ENCODE data around the gene DLX3.

DLX3 gene

DNA sequence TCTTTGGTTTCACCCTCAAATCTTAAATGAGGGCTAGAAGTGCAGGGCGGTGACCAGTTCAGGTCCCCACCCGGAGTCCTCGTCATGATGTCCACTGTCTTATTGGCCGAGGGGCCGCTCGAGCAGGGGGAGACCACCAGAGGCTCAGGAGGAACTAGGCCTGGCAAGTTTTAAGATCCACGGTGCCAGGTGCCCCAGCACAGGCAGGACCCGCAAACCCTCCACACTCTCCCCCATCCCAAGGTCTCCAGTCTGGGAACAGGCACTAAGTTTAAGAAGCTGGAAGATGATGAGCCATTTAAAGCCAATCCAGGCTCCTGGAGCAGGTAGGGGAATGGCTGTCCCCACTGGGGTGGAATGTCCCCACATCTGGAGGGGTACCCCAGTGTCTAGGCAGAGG lies 4.1 kb downstream of the DLX3 start:
- no peak for DNase-seq

DNA sequence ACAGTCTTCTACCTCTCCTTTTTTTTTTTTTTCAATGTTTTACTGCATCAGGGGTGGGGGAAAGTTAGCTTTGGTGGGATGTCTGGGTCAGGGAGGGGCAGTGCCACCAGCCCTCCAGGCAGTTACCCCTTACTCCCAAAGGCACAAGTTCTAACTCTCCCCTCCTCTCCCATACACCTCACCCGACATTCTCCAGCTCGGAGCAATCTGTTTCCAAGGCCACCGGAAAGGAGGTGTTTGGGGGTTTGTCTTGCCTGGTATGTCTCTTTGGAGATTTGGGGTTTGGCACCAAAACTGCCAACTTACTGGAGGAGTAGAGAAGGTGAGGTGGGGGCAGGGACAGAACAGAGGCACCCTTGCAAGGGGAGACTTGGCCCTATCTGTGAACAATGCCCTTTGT lies 4.7 kb downstream of the DLX3 start:
- no peak for DNase-seq

DNA sequence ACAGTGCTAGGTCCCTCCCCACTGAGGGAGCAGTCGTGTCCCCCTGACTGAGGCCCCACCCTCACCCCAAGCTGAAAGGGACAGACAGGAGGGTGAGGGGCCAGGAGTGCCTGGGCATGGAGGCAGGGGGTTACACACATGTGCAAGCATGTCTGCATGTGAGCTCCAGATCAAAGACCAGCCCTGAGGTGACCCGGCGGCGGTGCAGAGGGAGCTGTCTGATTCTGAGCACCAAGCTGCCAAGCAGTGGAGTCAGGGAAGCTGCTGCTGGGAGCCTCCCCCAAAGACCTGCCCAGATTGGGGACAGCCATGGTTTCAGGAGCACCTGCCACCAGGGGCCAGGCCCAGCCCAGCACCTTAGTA lies 5.5 kb downstream of the DLX3 start:
- no peak for DNase-seq

DNA sequence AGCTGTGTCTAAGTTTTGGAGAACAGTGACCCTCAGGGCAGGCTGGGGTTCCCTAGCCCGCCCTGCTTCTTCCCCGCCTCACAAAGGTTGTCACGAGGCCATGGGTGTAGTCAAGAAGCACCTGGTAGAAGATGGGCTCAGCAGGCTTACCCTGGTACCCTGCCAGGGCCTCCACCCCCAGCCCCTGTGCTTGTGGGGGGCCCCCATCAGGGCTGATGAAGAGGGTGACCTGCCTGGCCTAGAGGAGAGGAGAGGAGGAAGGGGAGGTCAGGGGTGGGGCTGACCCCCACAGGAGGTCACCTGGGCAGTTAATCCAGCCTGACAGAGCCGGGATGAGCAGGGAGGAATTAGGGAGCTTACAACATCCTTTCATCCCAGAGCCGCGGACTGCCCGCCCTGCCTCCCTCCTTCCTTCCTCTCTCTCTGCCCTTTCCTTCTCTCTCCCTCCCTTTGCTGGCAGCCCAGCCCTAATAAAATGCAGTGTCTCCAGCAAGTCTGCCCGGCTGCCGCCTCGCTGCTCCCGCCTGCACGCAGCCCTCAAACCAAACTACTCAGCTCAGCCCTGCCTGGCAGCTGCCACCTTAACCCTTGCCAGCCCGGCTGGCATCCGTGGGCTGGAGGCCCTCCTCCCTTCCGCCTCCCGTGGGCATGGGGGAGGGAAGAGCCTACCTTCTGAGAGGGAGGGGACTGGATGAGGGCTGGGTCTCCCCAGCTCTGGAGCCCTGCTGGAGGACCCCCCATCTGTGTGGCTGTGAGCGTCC lies 7.2 kb downstream of the DLX3 start:
- DNase-seq = no peak

DNA sequence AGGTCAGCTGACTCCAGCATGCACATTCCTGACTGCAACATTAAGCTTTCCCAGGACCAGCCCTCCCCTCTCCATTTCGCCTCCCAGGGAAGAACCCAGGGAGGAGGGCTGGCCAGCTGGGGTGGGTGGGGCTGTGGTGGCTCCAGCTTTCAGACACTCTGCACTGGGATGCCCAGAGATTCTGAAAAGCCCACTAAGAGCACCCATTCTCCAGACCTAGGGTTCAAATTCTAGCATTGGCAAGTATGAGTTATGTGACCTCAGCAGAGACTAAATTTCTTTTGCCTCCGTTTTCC lies 7.8 kb downstream of the DLX3 start:
- no peak for DNase-seq

DNA sequence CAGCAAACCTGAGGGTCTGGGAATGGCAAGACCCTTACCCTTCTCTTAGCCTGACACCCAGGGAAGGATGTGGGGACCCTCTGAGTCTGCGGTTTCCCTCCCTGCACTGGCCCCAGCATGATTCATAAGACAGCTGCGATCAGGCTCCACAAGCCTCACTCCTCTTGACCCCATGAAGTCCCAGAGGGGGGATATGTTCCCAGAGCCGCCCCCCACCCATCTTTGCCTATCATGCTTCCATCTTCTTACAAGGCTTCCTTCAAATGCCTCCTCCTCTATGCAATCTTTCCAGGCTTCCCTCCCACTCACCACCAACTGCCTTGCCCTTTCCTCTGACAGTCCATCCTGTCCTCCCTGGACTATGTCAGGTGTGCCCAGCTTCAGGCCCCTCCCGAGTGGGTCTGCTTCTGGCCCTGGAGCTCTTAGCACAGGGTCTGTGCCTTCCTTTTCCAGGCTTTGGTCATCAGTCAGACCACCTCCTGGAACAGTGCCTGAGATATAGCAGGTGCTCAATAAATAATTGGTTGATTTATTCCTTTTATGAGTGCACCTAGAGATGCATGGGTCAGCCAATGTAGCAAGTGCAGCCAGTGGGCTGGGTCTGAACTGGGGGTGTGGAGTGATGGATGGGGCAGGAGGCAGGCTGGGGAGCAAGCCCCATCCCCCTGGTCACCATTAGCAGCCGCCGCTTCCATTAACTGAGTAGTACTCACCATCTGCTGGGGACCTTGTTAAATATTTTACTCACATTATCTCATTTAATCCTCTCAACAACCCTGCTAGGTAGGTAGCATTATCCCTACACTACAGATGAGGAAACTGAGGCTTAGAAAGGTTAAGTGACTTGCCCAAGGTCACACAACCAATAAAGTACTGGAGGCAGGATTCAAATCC lies 8.4 kb downstream of the DLX3 start:
- DNase-seq = no peak

DNA sequence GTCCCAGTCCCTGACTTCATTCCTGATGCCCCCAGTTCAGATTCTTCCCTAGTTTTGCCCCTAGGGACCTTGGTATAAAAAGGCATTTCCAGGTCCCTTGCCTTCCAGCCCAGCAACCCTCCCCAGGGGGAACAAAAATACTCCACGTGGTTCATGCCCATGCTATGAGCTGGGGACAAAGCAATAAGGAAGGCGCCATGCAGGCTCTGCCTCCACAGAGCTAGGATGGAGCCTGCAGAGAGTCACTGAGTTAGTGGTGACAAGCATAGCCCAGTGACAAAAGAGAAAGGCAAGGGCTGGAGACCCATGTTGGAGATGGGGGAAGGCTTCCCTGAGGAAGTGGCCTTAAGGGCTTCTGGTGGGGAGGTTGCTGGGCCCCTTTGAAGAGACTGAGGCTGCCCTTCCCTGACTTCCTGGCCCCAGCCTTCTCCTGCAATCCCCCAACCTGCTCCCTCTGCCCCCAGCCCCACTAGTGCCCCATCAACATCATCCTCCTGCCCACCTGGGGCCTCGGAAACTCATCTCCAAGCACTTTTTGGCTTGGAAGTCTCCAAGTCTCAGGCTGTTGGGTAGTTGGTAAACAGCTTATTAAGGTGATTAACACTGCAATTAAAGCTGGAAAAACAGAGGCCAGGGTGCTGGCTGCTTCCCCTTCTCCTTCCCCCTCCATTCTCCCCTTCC lies 9.6 kb downstream of the DLX3 start:
- no peak for DNase-seq

DNA sequence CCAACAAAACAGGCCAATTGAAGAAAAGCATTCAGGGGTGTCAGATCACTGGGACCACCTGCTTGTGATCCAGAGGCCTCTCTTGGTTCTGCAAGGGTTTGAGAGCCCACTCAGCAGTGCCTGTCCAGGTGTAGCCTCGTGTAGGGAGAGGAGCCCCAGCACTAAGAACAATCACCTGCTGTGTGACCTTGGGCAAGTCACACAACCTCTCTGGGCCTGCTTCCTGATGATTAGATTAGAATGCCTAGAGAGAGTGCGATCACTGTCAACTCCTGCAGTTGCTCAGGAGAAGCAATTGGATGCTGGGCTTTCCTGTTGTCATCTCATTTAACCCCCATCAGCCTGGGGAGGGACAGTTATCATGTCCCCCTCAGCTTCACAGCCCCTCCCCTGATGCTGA lies 10.2 kb downstream of the DLX3 start:
- no peak for DNase-seq

DNA sequence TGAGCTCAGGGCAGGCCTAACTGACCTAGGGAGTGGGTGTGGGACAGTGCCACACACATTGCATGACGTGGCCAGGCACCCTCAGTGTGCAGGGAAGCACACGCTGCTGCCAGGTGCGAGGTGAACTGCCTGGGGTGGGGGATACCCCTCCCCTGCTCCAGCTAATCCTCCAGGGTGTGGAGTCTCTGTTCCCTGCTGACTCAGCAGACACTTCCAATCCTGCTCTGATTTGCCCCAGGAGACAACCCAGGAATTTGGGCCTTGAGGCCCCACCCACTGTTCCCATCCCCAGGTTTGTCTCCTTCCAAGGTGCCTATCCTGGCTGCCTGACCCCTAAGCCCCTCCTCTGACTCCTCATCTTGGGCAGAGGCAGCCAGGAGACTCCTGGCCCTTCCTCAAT lies 10.7 kb downstream of the DLX3 start:
- DNase-seq = no peak

DNA sequence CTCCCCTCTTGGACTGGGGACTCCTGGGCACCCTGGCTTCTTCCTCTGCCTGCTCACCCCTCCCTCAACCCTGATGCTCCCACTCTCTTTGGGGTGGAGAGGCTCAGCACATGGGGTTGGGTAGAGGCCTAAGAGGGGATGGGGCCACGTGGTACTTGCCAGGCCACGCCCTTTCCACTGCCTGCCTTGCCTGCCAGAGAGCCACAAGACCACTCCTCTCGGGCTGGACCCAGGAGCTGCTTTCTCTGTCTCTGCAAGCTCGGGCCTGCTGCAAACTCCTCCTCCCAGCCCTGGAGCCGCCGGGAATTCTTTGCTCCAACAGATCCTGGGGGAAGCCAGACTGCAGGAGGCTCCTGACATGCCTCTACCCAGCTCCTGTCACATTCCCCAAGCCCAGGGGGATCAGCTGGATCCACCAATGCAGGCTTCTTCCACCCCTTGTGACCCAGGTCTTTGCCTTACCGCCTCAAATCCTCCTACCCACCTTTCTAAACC lies 14.3 kb downstream of the DLX3 start:
- DNase-seq = no peak

DNA sequence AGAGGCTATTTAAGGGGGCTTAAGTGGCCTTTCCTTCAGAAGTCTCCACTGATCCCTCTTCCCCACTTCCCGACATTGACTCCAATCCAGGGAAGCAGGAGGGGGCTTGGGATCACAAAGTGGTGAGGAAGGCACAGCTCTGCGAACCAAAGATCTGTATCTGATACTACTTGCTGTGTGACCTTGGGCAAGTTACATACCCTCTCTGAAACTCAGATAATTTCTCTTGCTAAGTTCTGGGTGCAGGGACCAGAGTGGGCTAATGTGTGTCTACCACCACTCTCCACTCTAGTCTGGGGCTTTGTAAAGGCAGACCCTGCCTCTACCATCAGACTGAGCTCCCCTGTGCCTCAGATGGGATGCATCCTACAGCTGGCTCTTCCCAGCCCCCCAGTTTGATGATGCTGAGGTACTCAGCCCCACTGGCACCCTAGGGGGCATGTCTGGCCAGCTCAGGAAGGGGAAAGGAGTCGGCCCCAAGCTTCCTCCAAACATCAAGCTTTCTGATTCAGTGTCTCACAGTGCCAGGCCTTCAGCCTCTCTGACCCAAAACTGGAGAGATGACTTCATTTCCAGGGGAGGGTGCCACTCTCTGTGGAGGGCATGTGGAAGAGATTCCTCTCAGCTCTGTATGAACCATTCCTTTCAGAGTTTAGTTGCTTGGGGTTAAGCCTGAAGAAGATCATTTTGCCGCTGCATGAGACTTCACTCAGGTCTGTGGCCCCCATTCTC lies 15.1 kb downstream of the DLX3 start:
- no peak for DNase-seq

DNA sequence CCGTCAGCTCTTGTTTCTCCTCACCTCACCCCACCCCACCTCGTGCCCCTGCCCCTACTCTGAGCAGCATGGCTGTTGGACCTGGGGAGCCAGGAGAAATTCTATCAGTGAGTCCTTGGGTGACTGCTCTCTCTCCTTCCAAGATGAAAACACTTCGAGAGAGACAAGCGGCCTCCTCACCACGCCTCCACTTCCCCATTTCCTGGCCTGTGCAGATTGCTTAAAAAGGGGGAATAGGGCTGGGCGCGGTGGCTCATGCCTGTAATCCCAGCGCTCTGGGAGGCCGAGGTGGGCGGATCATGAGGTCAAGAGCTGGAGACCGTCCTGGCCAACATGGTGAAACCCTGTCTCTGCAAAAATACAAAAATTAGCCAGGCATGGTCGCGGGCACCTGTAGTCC lies 16.5 kb downstream of the DLX3 start:
- no peak for DNase-seq

DNA sequence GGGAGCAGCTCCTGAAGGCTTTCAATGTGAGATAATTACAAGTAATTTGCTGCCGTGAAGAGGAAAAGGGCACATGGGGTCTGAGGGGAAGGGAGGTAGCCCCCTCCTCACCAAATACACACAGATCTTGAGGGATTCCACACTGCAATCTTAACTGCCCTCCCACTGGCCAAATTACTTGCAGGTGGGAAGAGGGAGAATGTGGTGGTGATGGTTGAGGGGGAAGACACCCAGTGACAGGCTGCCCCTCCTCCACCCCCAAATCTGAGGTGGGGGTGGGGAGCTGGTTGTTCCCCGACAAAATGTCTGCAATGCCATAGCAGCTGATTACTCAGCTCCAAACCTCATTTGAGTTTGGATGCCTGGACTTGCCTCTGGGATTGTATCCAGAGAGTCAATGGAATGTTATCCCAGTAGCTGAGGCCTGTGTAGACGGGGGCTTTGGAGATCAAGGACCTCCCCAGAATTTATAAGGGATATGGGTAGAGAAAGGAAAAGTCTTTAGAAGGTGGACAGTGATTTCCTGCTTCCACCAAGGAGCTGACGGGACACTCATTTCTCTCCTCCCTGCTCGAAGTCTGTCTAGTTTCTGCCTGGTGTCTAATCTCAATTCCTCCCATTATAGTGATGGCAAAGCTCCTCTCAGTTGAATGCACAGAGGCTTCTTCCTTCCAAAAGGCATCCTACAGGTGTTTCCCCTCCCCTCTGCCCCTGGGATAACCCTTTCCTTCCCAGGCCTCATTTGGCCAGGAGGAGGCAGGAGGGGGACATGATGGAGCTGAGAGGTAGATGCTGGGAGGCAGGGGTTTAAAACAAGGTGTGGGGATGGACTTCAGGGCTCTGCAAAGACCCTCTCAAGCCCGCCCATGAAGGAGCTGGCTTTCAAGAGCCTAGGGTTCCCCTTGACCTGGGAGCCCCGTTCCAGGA lies 17.3 kb downstream of the DLX3 start:
- DNase-seq = no peak

DNA sequence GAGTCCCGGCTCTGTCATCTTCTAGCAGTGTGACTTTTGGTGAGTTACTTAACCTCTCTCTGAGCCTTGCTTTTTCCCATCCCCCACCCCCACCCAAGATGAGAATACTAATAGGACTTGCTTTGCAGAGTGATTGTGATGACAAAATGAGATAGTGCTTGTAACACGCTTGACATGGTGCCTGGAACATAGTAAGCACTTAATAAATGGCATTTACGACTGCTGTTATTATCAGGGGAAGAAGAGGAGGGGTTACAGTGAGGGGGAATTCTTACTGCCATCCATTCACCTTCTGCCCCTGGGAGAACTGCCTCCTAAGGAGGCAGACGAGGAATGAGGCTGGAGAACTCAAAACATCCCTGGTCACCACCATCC lies 18.2 kb downstream of the DLX3 start:
- DNase-seq = no peak

DNA sequence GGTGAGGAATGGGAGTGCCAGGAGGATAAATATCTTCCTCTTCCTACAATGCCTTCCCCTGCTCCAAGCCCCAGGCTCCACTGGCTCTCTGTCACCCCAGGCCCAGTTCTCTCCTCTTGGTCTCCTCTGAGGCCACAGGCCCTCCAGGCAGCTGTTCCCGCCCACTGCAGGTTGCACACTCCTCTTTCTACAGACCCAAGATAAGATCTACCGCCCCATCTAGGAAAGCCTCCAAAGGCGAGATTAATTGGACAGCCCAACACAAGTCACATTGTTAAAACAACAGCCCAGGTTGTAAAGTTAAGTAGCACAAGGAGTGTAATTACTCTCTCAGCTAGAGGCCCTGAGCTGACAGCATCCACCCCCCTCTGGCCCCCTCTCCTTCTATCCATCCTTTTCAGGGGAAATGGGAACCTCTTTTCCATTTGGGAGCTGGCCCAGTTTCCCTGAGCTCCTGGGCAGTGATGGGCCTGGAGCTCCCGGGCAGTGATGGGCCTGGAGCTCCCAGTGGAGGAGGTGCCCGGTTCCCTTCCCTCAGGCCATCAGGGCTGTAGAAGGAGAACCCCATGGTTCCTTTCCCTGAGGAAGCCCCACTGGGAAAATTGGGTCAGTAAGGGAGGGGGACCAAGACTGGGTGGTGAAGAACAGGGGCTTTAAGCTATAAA lies 18.7 kb downstream of the DLX3 start:
- DNase-seq = no peak

DNA sequence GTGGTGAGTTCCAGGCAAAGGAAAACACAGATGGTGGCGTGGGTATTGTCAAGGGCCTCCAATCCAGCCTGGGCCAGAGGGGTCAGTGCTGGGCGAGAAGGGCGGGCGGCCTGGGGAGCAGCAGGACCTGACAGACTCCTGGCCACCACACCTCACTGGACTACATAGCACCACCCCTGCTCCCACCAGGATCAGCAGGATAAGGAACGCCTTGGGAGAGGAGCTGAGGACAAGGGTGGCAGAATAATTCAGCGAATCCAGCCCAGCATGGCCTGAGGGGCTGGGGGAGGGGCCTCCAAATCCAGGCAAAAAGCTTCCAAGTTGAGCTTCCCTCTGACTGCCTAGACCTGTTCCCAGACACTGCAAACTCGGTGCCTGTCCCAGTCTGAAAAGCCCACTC lies 19.5 kb downstream of the DLX3 start:
- no peak for DNase-seq

DNA sequence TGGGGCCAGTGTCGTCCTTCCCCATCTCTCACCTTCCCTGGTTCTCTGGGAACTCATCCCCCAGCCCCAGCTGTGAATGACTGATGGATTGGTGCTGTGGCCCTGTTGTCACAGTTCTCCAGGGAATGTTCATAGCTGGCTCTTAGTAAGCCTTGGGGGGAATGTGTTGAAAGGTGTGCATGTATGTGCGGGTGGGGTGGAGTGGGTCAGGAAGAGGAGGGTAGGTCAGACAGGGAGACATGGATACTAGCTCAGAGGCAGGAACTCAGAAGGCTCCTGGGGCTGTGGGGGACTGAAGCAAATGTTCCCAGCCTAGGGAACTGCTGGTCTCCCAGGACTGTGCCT lies 21.8 kb downstream of the DLX3 start:
- no peak for DNase-seq

DNA sequence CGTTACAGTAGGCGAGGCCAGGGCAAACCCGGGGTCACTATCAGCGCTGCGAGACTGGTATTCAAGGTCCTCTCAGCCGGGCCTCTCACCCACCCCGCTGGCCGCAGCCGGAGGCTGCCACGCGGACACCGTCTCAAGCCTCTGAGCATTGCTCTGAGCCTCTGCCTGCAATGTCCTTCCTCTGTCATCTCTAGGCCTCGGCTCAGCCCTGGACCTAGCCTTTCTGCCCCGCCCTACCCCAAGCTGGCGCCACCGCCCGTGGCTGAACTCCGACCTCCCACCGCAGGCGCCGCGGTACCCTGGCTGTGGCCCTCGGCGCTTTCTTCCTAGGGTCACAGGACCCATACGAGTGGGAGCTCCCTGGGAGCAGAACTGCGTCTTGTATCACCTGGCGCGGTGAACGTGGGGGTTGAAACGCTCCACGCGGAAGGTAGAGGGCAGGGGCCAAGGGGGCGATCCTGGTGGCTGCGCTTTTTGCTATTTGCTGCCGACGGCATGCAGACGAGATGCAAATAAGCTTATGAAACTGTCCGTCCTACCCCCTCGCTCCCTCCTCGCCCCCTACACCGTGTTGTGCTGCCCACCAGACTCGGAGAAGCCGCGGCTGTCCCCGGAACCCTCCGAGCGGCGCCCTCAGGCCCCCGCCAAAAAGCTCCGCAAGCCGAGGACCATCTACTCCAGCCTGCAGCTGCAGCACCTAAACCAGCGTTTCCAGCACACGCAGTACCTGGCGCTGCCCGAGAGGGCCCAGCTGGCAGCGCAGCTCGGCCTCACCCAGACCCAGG lies 22.3 kb downstream of the DLX3 start:
- DNase-seq = no peak

DNA sequence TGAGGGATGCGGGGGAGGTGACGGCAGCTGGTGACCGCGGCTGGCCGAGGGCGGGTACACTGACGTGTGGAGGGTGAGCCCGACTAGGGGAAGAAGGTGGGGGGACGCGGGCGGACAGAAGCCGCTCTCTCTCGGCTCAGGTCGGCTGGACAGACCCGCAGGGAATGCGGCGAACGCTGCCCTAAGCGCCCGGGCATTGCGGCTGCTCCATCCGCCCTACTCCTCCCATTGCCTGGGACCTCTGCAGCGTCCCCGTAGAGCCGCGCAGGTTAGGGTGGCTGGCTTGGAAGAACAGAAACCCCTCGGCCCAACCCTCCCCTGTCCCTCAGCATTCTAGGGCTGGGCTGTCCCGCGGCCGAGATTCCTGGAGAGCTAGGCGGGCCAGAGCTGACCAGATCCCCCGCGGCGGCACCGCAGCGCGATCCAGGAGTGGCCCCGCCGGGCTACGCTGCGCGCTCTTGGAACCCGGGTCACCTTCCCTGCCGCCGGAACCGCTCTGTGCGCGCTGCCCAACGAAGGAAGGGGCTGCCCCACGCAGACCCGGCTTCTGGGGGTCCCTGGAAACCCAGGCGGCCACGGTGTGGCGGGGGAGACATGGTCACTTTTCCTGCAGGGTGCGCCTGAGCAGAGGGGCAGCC lies 23.1 kb downstream of the DLX3 start:
- DNase-seq = no peak

DNA sequence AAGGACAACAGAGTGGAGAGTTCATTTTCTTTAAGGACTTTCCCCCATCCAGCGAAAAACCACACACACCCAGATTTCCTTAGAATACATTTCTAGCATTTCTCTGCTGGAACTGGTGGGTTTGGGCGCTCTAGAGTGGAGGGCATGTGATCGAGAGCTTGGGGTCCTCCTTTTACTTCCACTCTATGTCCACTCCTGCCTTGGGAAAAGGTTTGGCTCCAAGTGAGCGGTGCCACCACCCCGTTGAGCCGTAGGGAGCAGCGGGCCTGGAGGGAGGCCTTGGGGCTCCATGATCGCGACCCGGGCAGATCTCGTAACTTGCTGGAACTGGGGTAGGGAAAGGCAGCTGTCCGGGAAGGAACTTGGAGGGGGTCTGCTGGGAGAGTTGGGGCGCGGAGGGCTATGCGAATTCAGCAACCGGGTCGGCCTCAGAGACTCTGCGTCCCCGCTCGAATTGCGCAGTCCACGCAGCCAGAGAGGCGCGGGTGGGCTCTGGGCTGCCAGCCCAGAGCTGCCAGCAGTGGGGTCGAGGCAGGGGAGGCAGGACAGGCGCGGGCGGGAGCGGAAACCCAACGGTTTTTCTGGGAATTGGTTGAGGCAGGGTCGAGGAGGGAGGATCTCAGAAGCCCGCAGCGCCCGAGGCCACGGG lies 23.7 kb downstream of the DLX3 start:
- DNase-seq = no peak
